K562 (cell line): ENCODE measurements around the gene VPS4B. TPM values are rescaled to one million over a fixed set of nuclear protein-coding genes. Genes with fewer than 3 reads are reported as not detected.

Experiments used
- GTF2E2 ChIP-seq: fragments of 200-800 bp; sonication (Bioruptor generic); IDR thresholded peaks from 2 replicates; pipeline ENCODE4 v1.6.1; 2016; ENCODE audit warnings: missing genetic modification characterization, missing compliant biosample characterization
- IFI16 ChIP-seq: fragments of 250-450 bp; sonication (Bioruptor Pico); IDR thresholded peaks from 2 replicates; pipeline ENCODE4 v2.1.2; 2022; ENCODE audit warnings: mild to moderate bottlenecking, inconsistent platforms
- RREB1 ChIP-seq: fragments of 250-450 bp; sonication (Bioruptor Pico); IDR thresholded peaks from 2 replicates; pipeline ENCODE4 v1.4.0; 2020
- ZNF143 ChIP-seq: sonication (generic); formaldehyde crosslinking; IDR thresholded peaks from 2 replicates; pipeline ENCODE4 v1.9.0; 2022; ENCODE audit warnings: mild to moderate bottlenecking, missing genetic modification reagents
- ZNF592 ChIP-seq: fragments of 450-650 bp; IDR thresholded peaks from 2 replicates; pipeline ENCODE4 v1.6.1; 2017; ENCODE audit warnings: antibody characterized with exemption, mild to moderate bottlenecking
- ZNF77 ChIP-seq: fragments of 250-450 bp; sonication (Bioruptor Pico); IDR thresholded peaks from 2 replicates; pipeline ENCODE4 v1.5.0; 2020
- polyA plus RNA-seq, 8 experiments: library from polyadenylated mRNA; depleted of rRNA in 4 of 8; stranded (reverse) in 5 of 8; unstranded in 3 of 8; fragments of >200 nt; fragmentation: Nextera tagmentation in 2 of 8; fragmentation: Illumina TruSeq in 1 of 8; extraction: Ambion mirVana in 2 of 8; extraction: Trizol in 1 of 8; gene quantifications; 2 replicates each; pipeline versions ENCODE4 v1.2.1 to v1.2.3, GENCODE V29; 2011 to 2014; ENCODE audit warnings: inconsistent platforms in 1 of 8, missing spikeins in 1 of 8
- total RNA-seq, 7 experiments: library from RNA; depleted of rRNA in 6 of 7; stranded (reverse); fragments of >200 nt in 6 of 7; fragmentation: Illumina TruSeq in 2 of 7; extraction: Trizol in 2 of 7; gene quantifications; 2 replicates each; pipeline versions ENCODE4 v1.2.1 to v1.2.3, GENCODE V29; 2011 to 2021; ENCODE audit warnings: low replicate concordance in 1 of 7

Gene VPS4B
- total and polyA plus RNA-seq, 9 of the 15 experiments (the other 6 are each of a cell fraction or from before 2014, with no cell fraction given) = 7.3 to 16.4 (median 10.4) TPM

- TF ChIP-seq ZNF592 = no peak
- no peak for TF ChIP-seq RREB1
- TF ChIP-seq ZNF77 (CRISPR knock-in tag) = no peak
- TF ChIP-seq ZNF143 (CRISPR knock-in tag) = no peak
- no peak for TF ChIP-seq GTF2E2 (tag)
- TF ChIP-seq IFI16 (CRISPR knock-in tag) = no peak
- TF ChIP-seq, all 486 proteins: peak for 0
These were observed 18.6 kb upstream of the VPS4B start (continued) for GRCh38 chr18:63440881-63441280.
